ENCODE results near the gene PLCXD3. TPM values are rescaled to one million over a fixed set of nuclear protein-coding genes. Genes with fewer than 3 reads are reported as not detected.
"Not testable (repeated sequence)": the region's sequence is repeated elsewhere in the genome, so short reads cannot be mapped to it uniquely, and the experiment has no call there.

The PLCXD3 gene
- total RNA-seq, 1 experiment from 2014 or later: not detected

DNA sequence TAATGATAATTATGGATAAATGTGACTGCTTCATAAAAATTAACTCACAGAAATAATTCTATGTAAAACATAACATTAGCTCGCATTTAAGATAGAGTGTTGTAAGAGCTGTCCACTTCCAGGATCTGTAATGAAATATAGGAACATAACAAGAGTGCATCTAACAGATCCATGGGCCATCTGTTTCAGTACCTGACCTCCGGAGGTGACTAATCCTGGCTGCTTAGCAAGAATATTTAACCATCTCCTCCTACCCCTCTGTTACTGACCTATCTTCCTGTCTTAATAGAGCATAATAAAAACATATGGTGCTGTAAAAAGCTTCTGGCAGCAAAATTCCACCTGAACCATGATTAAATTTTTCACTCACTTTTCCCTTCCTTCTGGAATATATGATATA, 7.1 kb downstream of the PLCXD3 start:
- H3K4me1 Mint-ChIP-seq (ENCODE audit: insufficient read depth, unreplicated experiment): no peaks in the 10 kb centered on the region
- no peak for DNase-seq (ENCODE audit: unreplicated experiment)
- TF ChIP-seq, protein P1, sequence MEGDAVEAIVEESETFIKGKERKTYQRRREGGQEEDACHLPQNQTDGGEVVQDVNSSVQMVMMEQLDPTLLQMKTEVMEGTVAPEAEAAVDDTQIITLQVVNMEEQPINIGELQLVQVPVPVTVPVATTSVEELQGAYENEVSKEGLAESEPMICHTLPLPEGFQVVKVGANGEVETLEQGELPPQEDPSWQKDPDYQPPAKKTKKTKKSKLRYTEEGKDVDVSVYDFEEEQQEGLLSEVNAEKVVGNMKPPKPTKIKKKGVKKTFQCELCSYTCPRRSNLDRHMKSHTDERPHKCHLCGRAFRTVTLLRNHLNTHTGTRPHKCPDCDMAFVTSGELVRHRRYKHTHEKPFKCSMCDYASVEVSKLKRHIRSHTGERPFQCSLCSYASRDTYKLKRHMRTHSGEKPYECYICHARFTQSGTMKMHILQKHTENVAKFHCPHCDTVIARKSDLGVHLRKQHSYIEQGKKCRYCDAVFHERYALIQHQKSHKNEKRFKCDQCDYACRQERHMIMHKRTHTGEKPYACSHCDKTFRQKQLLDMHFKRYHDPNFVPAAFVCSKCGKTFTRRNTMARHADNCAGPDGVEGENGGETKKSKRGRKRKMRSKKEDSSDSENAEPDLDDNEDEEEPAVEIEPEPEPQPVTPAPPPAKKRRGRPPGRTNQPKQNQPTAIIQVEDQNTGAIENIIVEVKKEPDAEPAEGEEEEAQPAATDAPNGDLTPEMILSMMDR (IDR thresholded peaks at IDR 0.05; ENCODE audit: unreplicated experiment): no peak
- peaks cover 3% of the 10 kb centered on the region for H3K27me3 Mint-ChIP-seq (ENCODE audit: insufficient read depth, unreplicated experiment)
- no peak overlapping the region for H3K27ac Mint-ChIP-seq (ENCODE audit: low read depth, unreplicated experiment)
- intact Hi-C loops (cut with micrococcal nuclease): no loop called here
- H3K9me3 Mint-ChIP-seq (ENCODE audit: unreplicated experiment): no peaks in the 10 kb centered on the region
- ChIA-PET CTCF (interaction anchor here (0.5 to 0.6 kb wide), 3 partner anchors 79 to 594 kb away, joined by 3 to 4 read pairs (median 3); no protein-coding TSS in a partner anchor), POLR2A (no interaction called here)
- H3K4me3 Mint-ChIP-seq (ENCODE audit: unreplicated experiment): no peak overlapping the region
- BruUV-seq (replicated peaks): no TSS peak
- no peaks in the 10 kb centered on the region for H3K36me3 Mint-ChIP-seq (ENCODE audit: insufficient read depth, unreplicated experiment)

DNA sequence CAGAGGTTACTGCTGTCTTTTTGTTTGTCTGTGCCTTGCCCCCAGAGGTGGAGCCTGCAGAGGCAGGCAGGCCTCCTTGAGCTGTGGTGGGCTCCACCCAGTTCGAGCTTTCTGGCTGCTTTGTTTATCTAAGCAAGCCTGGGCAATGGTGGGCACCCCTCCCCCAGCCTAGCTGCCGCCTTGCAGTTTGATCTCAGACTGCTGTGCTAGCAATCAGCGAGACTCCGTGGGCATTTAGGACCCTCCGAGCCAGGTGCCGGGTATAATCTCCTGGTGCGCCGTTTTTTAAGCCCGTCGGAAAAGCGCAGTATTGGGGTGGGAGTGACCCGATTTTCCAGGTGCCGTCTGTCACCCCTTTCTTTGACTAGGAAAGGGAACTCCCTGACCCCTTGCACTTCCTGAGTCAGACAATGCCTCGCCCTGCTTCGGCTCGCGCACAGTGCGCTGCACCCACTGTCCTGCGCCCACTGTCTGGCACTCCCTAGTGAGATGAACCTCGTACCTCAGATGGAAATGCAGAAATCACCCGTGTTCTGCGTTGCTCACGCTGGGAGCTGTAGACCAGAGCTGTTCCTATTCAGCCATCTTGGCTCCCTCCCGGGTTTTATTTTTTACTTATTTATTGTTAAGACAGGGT, 16.8 kb downstream of the PLCXD3 start:
- H3K36me3 Mint-ChIP-seq (ENCODE audit: insufficient read depth, unreplicated experiment); BruUV-seq (replicated peaks); H3K4me3 Mint-ChIP-seq (ENCODE audit: unreplicated experiment); POLR2A ChIA-PET; H3K27me3 Mint-ChIP-seq (ENCODE audit: insufficient read depth, unreplicated experiment); H3K27ac Mint-ChIP-seq (ENCODE audit: low read depth, unreplicated experiment); H3K4me1 Mint-ChIP-seq (ENCODE audit: insufficient read depth, unreplicated experiment); intact Hi-C loops (cut with micrococcal nuclease); DNase-seq (ENCODE audit: unreplicated experiment); CTCF ChIA-PET: not testable (repeated sequence)
- H3K9me3 Mint-ChIP-seq (ENCODE audit: unreplicated experiment): peaks cover 26% of the 10 kb centered on the region

DNA sequence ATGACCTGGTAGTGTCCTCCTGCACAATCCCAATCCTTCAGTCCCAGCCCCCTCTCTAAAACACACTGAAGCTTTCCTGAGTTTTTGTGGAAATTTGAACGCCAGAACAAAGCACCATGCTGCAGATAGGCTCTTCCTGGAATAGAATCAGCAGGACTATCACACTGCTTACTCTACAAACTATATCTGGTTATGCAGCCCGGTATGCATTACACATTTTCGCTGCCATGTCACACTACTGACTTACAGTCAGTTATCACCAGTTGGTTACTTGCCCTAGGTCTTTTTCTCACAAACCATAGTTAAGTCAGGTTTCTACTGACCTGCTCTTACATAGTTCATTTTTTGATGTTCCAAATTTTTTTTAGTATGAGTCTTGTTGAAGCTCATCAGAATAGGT, 24.9 kb downstream of the PLCXD3 start:
- no TSS peak for BruUV-seq (replicated peaks)
- Mint-ChIP-seq H3K9me3 (ENCODE audit: unreplicated experiment) (peaks cover 8% of the 10 kb centered on the region), H3K27me3 (ENCODE audit: insufficient read depth, unreplicated experiment) (no peaks in the 10 kb centered on the region), H3K4me3 (ENCODE audit: unreplicated experiment) (no peak overlapping the region), H3K27ac (ENCODE audit: low read depth, unreplicated experiment) (no peak overlapping the region), H3K4me1 (ENCODE audit: insufficient read depth, unreplicated experiment) (no peaks in the 10 kb centered on the region), H3K36me3 (ENCODE audit: insufficient read depth, unreplicated experiment) (no peaks in the 10 kb centered on the region)
- ChIA-PET CTCF (no interaction called here), POLR2A (interaction anchor here (0.6 kb wide), 1 partner anchor 81 kb away, joined by 3 read pairs; no protein-coding TSS in a partner anchor)
- DNase-seq (ENCODE audit: unreplicated experiment): no peak
- TF ChIP-seq, protein P1 (IDR thresholded peaks at IDR 0.05; ENCODE audit: unreplicated experiment): no peak
- intact Hi-C loops (cut with micrococcal nuclease): no loop called here

DNA sequence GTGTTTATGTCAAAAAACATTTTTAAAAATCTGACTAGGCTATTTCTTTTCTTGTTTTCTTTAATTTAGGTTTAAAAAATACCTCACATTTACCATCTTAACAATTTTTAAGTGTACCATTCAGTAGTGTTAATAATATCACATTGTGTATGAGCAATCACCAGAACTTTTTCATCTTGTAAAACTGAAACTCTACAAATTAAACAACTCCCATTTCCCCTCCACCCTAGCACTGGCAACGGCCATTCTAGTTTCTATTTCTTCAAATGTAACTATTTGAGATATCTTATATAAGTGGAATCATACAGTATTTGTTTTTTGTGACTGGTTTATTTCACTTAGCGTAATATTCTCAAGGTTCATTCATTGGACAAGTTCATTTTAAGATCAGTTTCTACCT, 27.7 kb downstream of the PLCXD3 start:
- peaks cover 5% of the 10 kb centered on the region for H3K9me3 Mint-ChIP-seq (ENCODE audit: unreplicated experiment)
- no peak for DNase-seq (ENCODE audit: unreplicated experiment)
- H3K4me3 Mint-ChIP-seq (ENCODE audit: unreplicated experiment): no peak overlapping the region
- no peaks in the 10 kb centered on the region for H3K27me3 Mint-ChIP-seq (ENCODE audit: insufficient read depth, unreplicated experiment)
- POLR2A ChIA-PET: no interaction called here
- intact Hi-C loops (cut with micrococcal nuclease): no loop called here
- no peaks in the 10 kb centered on the region for H3K36me3 Mint-ChIP-seq (ENCODE audit: insufficient read depth, unreplicated experiment)
- TF ChIP-seq, protein P1 (IDR thresholded peaks at IDR 0.05; ENCODE audit: unreplicated experiment): no peak
- H3K27ac Mint-ChIP-seq (ENCODE audit: low read depth, unreplicated experiment): no peak overlapping the region
- BruUV-seq (replicated peaks): no TSS peak
- no peaks in the 10 kb centered on the region for H3K4me1 Mint-ChIP-seq (ENCODE audit: insufficient read depth, unreplicated experiment)
- CTCF ChIA-PET: no interaction called here

DNA sequence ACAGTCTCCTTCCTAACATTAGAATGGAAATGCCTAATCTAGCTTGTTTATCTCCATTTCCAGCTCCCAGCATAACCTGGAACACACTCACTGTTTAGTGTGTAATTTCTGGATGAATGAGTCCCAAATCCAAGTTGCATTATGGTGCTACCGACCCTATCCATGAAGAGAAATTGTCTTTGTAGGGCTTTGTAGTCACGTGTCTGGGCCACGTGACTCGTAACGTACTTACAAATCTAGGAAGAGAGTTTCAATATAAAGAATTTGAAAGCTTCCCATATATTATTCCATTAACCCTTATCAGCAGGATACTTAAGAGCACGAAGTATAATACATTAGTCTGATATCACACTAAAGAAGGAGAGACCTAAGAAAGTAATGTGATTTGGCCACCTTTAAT, 28.2 kb downstream of the PLCXD3 start:
- no peak for DNase-seq (ENCODE audit: unreplicated experiment)
- POLR2A ChIA-PET: no interaction called here
- TF ChIP-seq, protein P1 (IDR thresholded peaks at IDR 0.05; ENCODE audit: unreplicated experiment): no peak
- no peaks in the 10 kb centered on the region for H3K36me3 Mint-ChIP-seq (ENCODE audit: insufficient read depth, unreplicated experiment)
- H3K4me3 Mint-ChIP-seq (ENCODE audit: unreplicated experiment): no peak overlapping the region
- H3K27ac Mint-ChIP-seq (ENCODE audit: low read depth, unreplicated experiment): no peak overlapping the region
- no peaks in the 10 kb centered on the region for H3K27me3 Mint-ChIP-seq (ENCODE audit: insufficient read depth, unreplicated experiment)
- intact Hi-C loops (cut with micrococcal nuclease): no loop called here
- no TSS peak for BruUV-seq (replicated peaks)
- CTCF ChIA-PET: interaction anchor here (1.5 kb wide), 1 partner anchor 577 kb away, joined by 3 read pairs; no protein-coding TSS in a partner anchor
- H3K9me3 Mint-ChIP-seq (ENCODE audit: unreplicated experiment): no peaks in the 10 kb centered on the region
- H3K4me1 Mint-ChIP-seq (ENCODE audit: insufficient read depth, unreplicated experiment): no peaks in the 10 kb centered on the region

DNA sequence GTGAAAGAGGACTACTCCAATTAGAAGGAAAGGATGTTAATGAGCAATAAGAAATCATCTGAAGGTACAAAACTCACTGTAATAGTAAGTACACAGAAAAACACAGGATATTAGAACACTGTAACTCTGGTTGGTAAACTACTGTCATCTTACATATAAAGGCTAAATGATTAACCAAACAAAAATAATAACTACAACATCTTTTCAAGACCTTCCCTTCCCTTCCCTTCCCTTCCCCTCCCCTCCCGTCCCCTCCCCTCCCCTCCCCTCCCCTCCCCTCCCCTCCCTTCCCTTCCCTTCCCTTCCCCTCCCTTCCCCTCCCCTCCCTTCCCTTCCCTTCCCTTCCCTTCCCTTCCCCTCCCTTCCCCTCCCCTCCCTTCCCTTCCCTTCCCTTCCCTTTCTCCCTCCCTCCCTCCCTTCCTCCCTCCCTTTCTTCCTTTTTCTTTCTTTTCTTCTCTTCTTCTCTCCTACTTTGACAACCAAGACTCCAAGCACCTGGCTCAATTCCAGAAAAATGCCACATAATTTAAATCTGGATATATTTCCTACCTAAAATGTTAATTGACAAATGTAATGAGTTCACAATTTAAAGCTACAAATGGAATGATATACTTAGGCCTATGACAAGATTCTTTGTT, 38.7 kb downstream of the PLCXD3 start:
- DNase-seq (ENCODE audit: unreplicated experiment); POLR2A ChIA-PET; H3K4me3 Mint-ChIP-seq (ENCODE audit: unreplicated experiment); intact Hi-C loops (cut with micrococcal nuclease); H3K4me1 Mint-ChIP-seq (ENCODE audit: insufficient read depth, unreplicated experiment); H3K27ac Mint-ChIP-seq (ENCODE audit: low read depth, unreplicated experiment); H3K36me3 Mint-ChIP-seq (ENCODE audit: insufficient read depth, unreplicated experiment); BruUV-seq (replicated peaks); CTCF ChIA-PET; H3K27me3 Mint-ChIP-seq (ENCODE audit: insufficient read depth, unreplicated experiment): not testable (repeated sequence)
- H3K9me3 Mint-ChIP-seq (ENCODE audit: unreplicated experiment): peaks cover 17% of the 10 kb centered on the region

Measured in MCF 10A (cell line).